Spleen (tissue), 11 donors: ENCODE data around the gene PTPN13. TPM values are rescaled to one million over a fixed set of nuclear protein-coding genes. Genes with fewer than 3 reads are reported as not detected.

Experiments used
- DNase-seq: peaks from one replicate; pipeline ENCODE4 v3.0.0-alpha.2; 2020
- H3K27ac ChIP-seq, 8 donors: fragments of 200-600 bp; sonication (generic) in 7 of 8; 1 replicate in 4 of 8; 2 replicates in 4 of 8; pipeline versions ENCODE4 v1.5.0 to v1.8.0; 2016 to 2021; ENCODE audit warnings: inconsistent platforms in 4 of 8, mild to moderate bottlenecking in 4 of 8, moderate library complexity in 1 of 8
- H3K27me3 ChIP-seq, 7 donors: fragments of 200-600 bp; sonication (generic) in 6 of 7; replicated peaks in 1 of 7; 1 replicate in 4 of 7; 2 replicates in 3 of 7; pipeline versions ENCODE4 v1.5.0 to v1.8.0; 2016 to 2021; ENCODE audit warnings: inconsistent platforms in 3 of 7, mild to moderate bottlenecking in 1 of 7
- H3K36me3 ChIP-seq, 6 donors: fragments of 200-600 bp; sonication (generic) in 5 of 6; 1 replicate in 4 of 6; 2 replicates in 2 of 6; pipeline versions ENCODE4 v1.5.0 to v1.8.0; 2016 to 2021; ENCODE audit warnings: inconsistent platforms in 2 of 6
- H3K4me1 ChIP-seq, 6 donors: fragments of 200-600 bp; sonication (generic) in 5 of 6; 1 replicate in 3 of 6; 2 replicates in 3 of 6; pipeline versions ENCODE4 v1.5.0 to v1.8.0; 2016 to 2021; ENCODE audit warnings: inconsistent platforms in 3 of 6
- H3K4me3 ChIP-seq, 8 donors: fragments of 200-600 bp; sonication (generic) in 7 of 8; 1 replicate in 4 of 8; 2 replicates in 4 of 8; pipeline versions ENCODE4 v1.5.0 to v1.8.0; 2016 to 2021; ENCODE audit warnings: inconsistent platforms in 4 of 8, mild to moderate bottlenecking in 4 of 8, moderate library complexity in 2 of 8
- H3K9me3 ChIP-seq, 8 donors: fragments of 200-600 bp; sonication (generic) in 7 of 8; 1 replicate in 4 of 8; 2 replicates in 4 of 8; pipeline versions ENCODE4 v1.5.0 to v1.8.0; 2016 to 2021; ENCODE audit warnings: inconsistent platforms in 4 of 8
- POLR2A ChIP-seq, 3 donors: fragments of 450-650 bp; IDR thresholded peaks; one replicate each; pipeline ENCODE4 v1.5.1; 2017; ENCODE audit warnings: antibody characterized with exemption in 3 of 3, mild to moderate bottlenecking in 1 of 3
- POLR2AphosphoS5 ChIP-seq, 3 donors: sonication (generic); formaldehyde crosslinking; IDR thresholded peaks; one replicate each; pipeline ENCODE4 v1.5.1; 2017; ENCODE audit warnings: antibody characterized with exemption in 3 of 3
- WGBS, 5 donors: extraction: QIAGEN DNeasy Blood & Tissue Kit in 3 of 5; methylation state at CpG; one replicate each; pipeline versions ENCODE4 v1.1.5 to v1.1.7; 2013 to 2018; 5-methylcytosine and 5-hydroxymethylcytosine counted together
- intact Hi-C: fragments of 100-400 bp; cut with DNase I; formaldehyde crosslinking; loops from one replicate; pipeline ENCODE4 v1.15.0; 2023; ENCODE audit warnings: low total_unique reads
- polyA plus RNA-seq, 3 donors: library from polyadenylated mRNA; stranded (reverse); fragments of 200-250 nt; gene quantifications; one replicate each; pipeline ENCODE4 v1.2.1, GENCODE V29; 2013
- total RNA-seq, 7 donors: library from RNA; depleted of rRNA in 3 of 7; stranded (reverse); fragments of >200 nt in 3 of 7; fragmentation: NEBNext Ultra II Directional in 4 of 7; extraction: Animal tissue kit (Norgen Biotek cat#: 25700) in 4 of 7; gene quantifications; one replicate each; pipeline versions ENCODE4 v1.1.0 to v1.2.1, GENCODE V29; 2016 to 2021
- TF ChIP-seq, protein P1 (sequence below), 11 experiments: fragments of 200-600 bp in 7 of 11; fragments of 450-650 bp in 4 of 11; sonication (generic) in 4 of 11; IDR thresholded peaks in 8 of 11; conservative IDR thresholded peaks in 3 of 11; 1 replicate in 7 of 11; 2 replicates in 4 of 11; pipeline versions ENCODE4 v1.4.0 to v1.8.0; 2016 to 2021; ENCODE audit warnings: antibody characterized with exemption in 11 of 11, inconsistent platforms in 4 of 11, mild to moderate bottlenecking in 1 of 11
- donor health status: healthy with polysubstance abuse.
- donor health status: DM: no; HTN: no; CAD: no; lungs with moderate emphysema.
- donor health status: DM: no; HTN: no; CAD: no.
- donor health status: Bipolar disorder and iron deficiency.
- donor health status: healthy.
- donor health status: DM: no; HTN: no; CAD: no.
- donor health status: DM: yes; HTN: yes; CAD: no.

Gene PTPN13
- total and polyA plus RNA-seq, 10 donors: 0.57 to 20.1 (median 10.5) TPM

- H3K4me3 ChIP-seq: no peak overlapping the region
- TF ChIP-seq, protein P1, sequence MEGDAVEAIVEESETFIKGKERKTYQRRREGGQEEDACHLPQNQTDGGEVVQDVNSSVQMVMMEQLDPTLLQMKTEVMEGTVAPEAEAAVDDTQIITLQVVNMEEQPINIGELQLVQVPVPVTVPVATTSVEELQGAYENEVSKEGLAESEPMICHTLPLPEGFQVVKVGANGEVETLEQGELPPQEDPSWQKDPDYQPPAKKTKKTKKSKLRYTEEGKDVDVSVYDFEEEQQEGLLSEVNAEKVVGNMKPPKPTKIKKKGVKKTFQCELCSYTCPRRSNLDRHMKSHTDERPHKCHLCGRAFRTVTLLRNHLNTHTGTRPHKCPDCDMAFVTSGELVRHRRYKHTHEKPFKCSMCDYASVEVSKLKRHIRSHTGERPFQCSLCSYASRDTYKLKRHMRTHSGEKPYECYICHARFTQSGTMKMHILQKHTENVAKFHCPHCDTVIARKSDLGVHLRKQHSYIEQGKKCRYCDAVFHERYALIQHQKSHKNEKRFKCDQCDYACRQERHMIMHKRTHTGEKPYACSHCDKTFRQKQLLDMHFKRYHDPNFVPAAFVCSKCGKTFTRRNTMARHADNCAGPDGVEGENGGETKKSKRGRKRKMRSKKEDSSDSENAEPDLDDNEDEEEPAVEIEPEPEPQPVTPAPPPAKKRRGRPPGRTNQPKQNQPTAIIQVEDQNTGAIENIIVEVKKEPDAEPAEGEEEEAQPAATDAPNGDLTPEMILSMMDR (IDR thresholded peaks at IDR 0.05 in 8 of 11, conservative IDR thresholded peaks at IDR 0.05 in 3 of 11): no peak
- TF ChIP-seq POLR2AphosphoS5 (IDR thresholded peaks at IDR 0.05): no peak
- TF ChIP-seq POLR2A (IDR thresholded peaks at IDR 0.05): no peak
- 89 to 97% (median 93%) methylated on average over 4 of the region's 4 CpGs for WGBS, 5 donors
- no peak overlapping the region for H3K27ac ChIP-seq
- intact Hi-C loops: no loop called here
- no peaks in the 10 kb centered on the region for H3K9me3 ChIP-seq
- no peak for DNase-seq
- H3K36me3 ChIP-seq: no peaks in the 10 kb centered on the region
- no peaks in the 10 kb centered on the region for H3K4me1 ChIP-seq
- H3K27me3 ChIP-seq: no peaks in the 10 kb centered on the region
Measured at GRCh38 chr4:86778175-86778574, 184.1 kb downstream of the PTPN13 start.

GRCh38 chr4:86788826-86789225, 194.7 kb downstream of the PTPN13 start:
- Histone ChIP-seq H3K4me3 (no peak overlapping the region), H3K9me3 (no peaks in the 10 kb centered on the region), H3K4me1 (no peaks in the 10 kb centered on the region), H3K36me3 (peaks cover 0 to 4% (median 0%) of the 10 kb centered on the region in 6 donors), H3K27me3 (no peaks in the 10 kb centered on the region), H3K27ac (no peak overlapping the region)
- no peak for DNase-seq
- TF ChIP-seq, protein P1 (IDR thresholded peaks at IDR 0.05 in 8 of 11, conservative IDR thresholded peaks at IDR 0.05 in 3 of 11): no peak
- TF ChIP-seq POLR2AphosphoS5 (IDR thresholded peaks at IDR 0.05) (no peak), POLR2A (IDR thresholded peaks at IDR 0.05) (no peak)
- intact Hi-C loops: no loop called here
- WGBS, 5 donors: 70 to 91% (median 85%) methylated on average over 2 of the region's 2 CpGs

- peaks cover 0 to 3% (median 0%) of the 10 kb centered on the region in 8 donors for H3K9me3 ChIP-seq
- no peaks in the 10 kb centered on the region for H3K4me1 ChIP-seq
- TF ChIP-seq, protein P1 (IDR thresholded peaks at IDR 0.05 in 8 of 11, conservative IDR thresholded peaks at IDR 0.05 in 3 of 11): no peak
- TF ChIP-seq POLR2A (IDR thresholded peaks at IDR 0.05) (no peak), POLR2AphosphoS5 (IDR thresholded peaks at IDR 0.05) (no peak)
- H3K27me3 ChIP-seq: no peaks in the 10 kb centered on the region
- no peak overlapping the region for H3K27ac ChIP-seq
- WGBS, 5 donors: 90 to 95% (median 94%) methylated on average over 8 of the region's 8 CpGs
- no peak for DNase-seq
- peaks cover 0 to 4% (median 0%) of the 10 kb centered on the region in 6 donors for H3K36me3 ChIP-seq
- H3K4me3 ChIP-seq: no peak overlapping the region
- intact Hi-C loops: no loop called here
Measured at GRCh38 chr4:86791126-86791525, 197.0 kb downstream of the PTPN13 start.

DNA sequence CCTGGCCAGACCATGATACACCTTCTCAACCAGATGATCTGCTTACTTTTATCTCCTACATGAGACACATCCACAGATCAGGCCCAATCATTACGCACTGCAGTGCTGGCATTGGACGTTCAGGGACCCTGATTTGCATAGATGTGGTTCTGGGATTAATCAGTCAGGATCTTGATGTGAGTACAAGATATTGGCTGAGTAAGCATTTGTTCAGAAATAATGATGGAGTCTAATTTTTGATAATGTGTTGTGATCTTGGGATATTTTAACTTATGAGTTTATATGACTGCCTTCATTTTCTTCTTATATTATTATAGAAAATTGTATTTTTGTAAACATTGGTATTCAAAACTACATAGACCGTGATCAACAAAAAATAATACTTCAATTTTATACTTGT, 215.7 kb downstream of the PTPN13 start:
- H3K4me1 ChIP-seq: no peaks in the 10 kb centered on the region
- no peak for TF ChIP-seq POLR2AphosphoS5 (IDR thresholded peaks at IDR 0.05)
- TF ChIP-seq, protein P1 (IDR thresholded peaks at IDR 0.05 in 8 of 11, conservative IDR thresholded peaks at IDR 0.05 in 3 of 11): no peak
- TF ChIP-seq POLR2A (IDR thresholded peaks at IDR 0.05): no peak
- H3K27me3 ChIP-seq: no peaks in the 10 kb centered on the region
- intact Hi-C loops: no loop called here
- H3K4me3 ChIP-seq: no peak overlapping the region
- whole genome bisulfite sequencing, 5 donors: 77 to 91% (median 87%) methylated on average over 3 of the region's 3 CpGs
- H3K36me3 ChIP-seq: peaks cover 0 to 8% (median 0%) of the 10 kb centered on the region in 6 donors
- no peak for DNase-seq
- peaks cover 0 to 4% (median 0%) of the 10 kb centered on the region in 8 donors for H3K9me3 ChIP-seq
- no peak overlapping the region for H3K27ac ChIP-seq
